ENCODE data around the gene KDSR. TPM values are rescaled to one million over a fixed set of nuclear protein-coding genes. Genes with fewer than 3 reads are reported as not detected.

Gene KDSR
- total RNA-seq, 3 donors from 2014 or later, result 33.6 to 79.4 (median 51.4) TPM

- Histone ChIP-seq H3K36me3 (ENCODE audit: low read depth) (no peaks in the 10 kb centered on the region), H3K4me1 (ENCODE audit: low read depth) (no peaks in the 10 kb centered on the region), H3K4me3 (no peak overlapping the region), H3K9me3 (no peaks in the 10 kb centered on the region)
- ATAC-seq (no peak), DNase-seq (no peak)
- TF ChIP-seq CTCF (IDR thresholded peaks at IDR 0.05), result no peak
- intact Hi-C loops (cut with DNase I, micrococcal nuclease), result no loop called here
Measured at GRCh38 chr18:63283305-63284094, 83.5 kb downstream of the KDSR start.

DNA sequence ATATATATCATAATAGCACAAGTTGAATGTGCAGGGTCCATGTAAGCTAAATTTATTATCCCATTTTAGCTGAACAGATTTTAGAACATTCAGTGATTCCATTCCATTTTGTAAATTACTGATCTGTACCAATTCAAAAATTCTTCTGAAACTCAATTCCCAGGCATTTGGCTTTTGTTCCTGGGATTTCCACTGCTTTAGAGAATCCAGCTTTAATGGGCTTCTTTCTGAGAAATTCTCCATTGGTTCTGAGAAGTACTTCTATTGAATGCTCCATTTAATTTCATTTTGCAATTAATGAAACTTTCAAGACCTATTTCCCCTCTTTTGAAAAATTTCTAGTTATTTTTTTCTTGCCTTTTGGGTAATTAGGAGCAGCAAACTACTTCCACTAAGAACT is 84.2 kb downstream of the KDSR start:
- Histone ChIP-seq H3K4me3 (no peak overlapping the region), H3K9me3 (no peaks in the 10 kb centered on the region), H3K36me3 (ENCODE audit: low read depth) (no peaks in the 10 kb centered on the region), H3K4me1 (ENCODE audit: low read depth) (no peaks in the 10 kb centered on the region)
- no peak for TF ChIP-seq CTCF (IDR thresholded peaks at IDR 0.05)
- DNase-seq (no peak), ATAC-seq (no peak)
- intact Hi-C loops (cut with DNase I, micrococcal nuclease), result no loop called here

Other genes with a start within 250 kb of the KDSR start
- gene BCL2, start 47.4 kb downstream of the KDSR start, total RNA-seq, result 10 to 100 TPM; 17.7 to 25.7 (median 20.5) TPM
- 100 to 1,000 TPM in 2 of 3 donors, 10 to 100 TPM in 1; 83.8 to 167 (median 116) TPM for gene VPS4B, start 55.3 kb upstream of the KDSR start, total RNA-seq
- gene SERPINB5, start 109.8 kb upstream of the KDSR start, total RNA-seq, result 1 to 10 TPM in 2 of 3 donors, under 1 TPM in 1; 0.63 to 2.6 (median 2.3) TPM
- not detected for gene SERPINB12, start 175.2 kb upstream of the KDSR start, total RNA-seq
- not detected for gene SERPINB13, start 220.1 kb upstream of the KDSR start, total RNA-seq